Lower lobe of right lung (tissue), 2 donors: ENCODE data around the gene ADGRD2. TPM values are rescaled to one million over a fixed set of nuclear protein-coding genes. Genes with fewer than 3 reads are reported as not detected.

ENCODE experiments used
- ATAC-seq, 2 donors: fragments of 200-7000 bp; cut with Tn5 transposase; one replicate each; pipeline ENCODE4 v1.9.1; 2020 to 2022; ENCODE audit warnings: mild to moderate bottlenecking in 2 of 2, moderate library complexity in 2 of 2
- DNase-seq: peaks from one replicate; pipeline ENCODE4 v3.0.0-alpha.2; 2020
- H3K27ac ChIP-seq: fragments of 200-600 bp; one replicate; pipeline ENCODE4 v1.8.0; 2022
- H3K27me3 ChIP-seq: fragments of 200-600 bp; one replicate; pipeline ENCODE4 v1.8.0; 2022; ENCODE audit warnings: low read depth
- H3K36me3 ChIP-seq: fragments of 200-600 bp; one replicate; pipeline ENCODE4 v1.8.0; 2022; ENCODE audit warnings: mild to moderate bottlenecking
- H3K4me1 ChIP-seq: fragments of 200-600 bp; one replicate; pipeline ENCODE4 v1.8.0; 2022
- H3K4me3 ChIP-seq: fragments of 200-600 bp; one replicate; pipeline ENCODE4 v1.8.0; 2022; ENCODE audit warnings: mild to moderate bottlenecking
- H3K9me3 ChIP-seq: fragments of 200-600 bp; one replicate; pipeline ENCODE4 v1.8.0; 2022
- intact Hi-C: fragments of 100-400 bp; cut with DNase I; formaldehyde crosslinking; loops from one replicate; pipeline ENCODE4 v1.11.0; 2022
- total RNA-seq: library from RNA; stranded (reverse); fragmentation: NEBNext Ultra II Directional; extraction: Animal tissue kit (Norgen Biotek cat#: 25700); gene quantifications from one replicate; pipeline ENCODE4 v1.2.1, GENCODE V29; 2021
- TF ChIP-seq, protein P1 (sequence below): fragments of 200-600 bp; IDR thresholded peaks from one replicate; pipeline ENCODE4 v1.8.0; 2022; ENCODE audit warnings: antibody characterized with exemption, mild to moderate bottlenecking
- donor health status: DM: no; HTN: yes; CAD: no; lungs with severe emphysema.

Gene ADGRD2
- total RNA-seq, 1 donor from 2014 or later, result not detected

DNA sequence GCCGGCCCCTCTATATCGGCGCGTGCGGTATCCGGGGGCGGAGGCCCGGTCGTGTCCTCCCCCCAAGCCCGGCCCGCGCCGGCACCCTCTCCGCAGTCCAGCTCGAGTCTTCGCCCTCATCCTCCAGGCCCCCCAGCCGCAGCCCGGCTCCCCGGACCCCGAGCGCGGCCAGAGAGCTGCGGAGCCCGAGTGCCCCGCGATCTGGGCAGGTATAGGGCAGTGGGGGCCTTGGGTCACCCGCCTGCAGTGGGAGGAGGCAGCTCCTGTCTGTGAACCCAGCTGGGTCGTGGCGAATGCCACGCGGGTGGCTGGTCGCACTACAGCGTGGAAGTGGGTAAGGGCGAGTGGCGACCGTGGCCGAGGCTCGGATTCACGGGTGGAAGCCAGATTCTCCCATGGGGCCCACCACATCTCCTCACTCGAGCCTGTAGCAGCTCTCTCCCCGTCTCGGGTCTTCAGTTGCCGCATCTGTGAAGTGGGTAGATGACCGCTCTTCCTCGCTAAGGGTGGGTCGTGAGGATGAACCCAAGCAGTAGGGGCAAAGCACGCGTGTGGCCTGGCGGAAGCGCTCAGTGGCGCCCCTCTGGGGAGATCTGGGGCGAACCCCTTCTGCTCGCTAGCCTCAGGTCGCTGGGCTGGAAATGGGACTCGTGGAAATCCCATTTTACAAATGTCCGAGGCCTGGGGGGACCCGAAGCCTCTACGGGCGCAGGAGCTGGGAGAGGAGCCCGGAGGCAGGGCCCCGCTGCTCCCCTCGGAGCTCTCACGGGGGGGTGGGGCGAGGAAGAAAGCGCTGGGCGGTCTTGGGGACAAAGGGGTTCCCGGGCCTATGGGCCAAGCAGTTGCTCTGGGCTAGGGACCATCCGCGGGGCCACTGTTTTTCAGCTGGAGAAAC, 55.0 kb downstream of the ADGRD2 start:
- Histone ChIP-seq H3K4me3 (no peak overlapping the region), H3K27ac (no peak overlapping the region), H3K9me3 (no peaks in the 10 kb centered on the region), H3K4me1 (peaks cover 4% of the 10 kb centered on the region), H3K27me3 (peaks cover 59% of the 10 kb centered on the region), H3K36me3 (no peaks in the 10 kb centered on the region)
- TF ChIP-seq, protein P1, sequence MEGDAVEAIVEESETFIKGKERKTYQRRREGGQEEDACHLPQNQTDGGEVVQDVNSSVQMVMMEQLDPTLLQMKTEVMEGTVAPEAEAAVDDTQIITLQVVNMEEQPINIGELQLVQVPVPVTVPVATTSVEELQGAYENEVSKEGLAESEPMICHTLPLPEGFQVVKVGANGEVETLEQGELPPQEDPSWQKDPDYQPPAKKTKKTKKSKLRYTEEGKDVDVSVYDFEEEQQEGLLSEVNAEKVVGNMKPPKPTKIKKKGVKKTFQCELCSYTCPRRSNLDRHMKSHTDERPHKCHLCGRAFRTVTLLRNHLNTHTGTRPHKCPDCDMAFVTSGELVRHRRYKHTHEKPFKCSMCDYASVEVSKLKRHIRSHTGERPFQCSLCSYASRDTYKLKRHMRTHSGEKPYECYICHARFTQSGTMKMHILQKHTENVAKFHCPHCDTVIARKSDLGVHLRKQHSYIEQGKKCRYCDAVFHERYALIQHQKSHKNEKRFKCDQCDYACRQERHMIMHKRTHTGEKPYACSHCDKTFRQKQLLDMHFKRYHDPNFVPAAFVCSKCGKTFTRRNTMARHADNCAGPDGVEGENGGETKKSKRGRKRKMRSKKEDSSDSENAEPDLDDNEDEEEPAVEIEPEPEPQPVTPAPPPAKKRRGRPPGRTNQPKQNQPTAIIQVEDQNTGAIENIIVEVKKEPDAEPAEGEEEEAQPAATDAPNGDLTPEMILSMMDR, result no peak
- DNase-seq (peak; percentile 38), ATAC-seq (peak in 1 of 2 donors; percentile 14)
- intact Hi-C loops, result no loop called here

DNA sequence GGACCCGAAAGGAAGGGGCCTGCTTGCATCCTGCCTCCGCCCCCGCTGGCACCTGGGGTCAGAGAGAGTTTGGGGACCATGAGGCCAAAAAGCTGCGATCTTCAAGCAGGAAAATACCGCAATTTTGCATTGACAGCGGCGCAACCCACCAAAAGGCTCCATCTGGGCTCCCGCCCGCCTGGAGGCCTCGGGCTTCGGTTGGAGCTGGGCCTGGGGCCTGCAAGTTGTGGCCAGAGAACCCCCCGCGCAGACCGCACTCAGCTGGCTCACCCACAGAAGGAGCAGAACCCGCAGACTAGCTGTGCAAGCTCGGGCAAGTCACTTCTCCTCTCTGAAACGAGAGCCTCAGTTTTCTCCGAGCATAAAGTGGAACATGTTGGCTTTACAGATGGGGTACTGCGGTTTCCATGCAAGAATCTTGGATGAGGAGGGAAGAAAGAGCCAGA, 55.7 kb downstream of the ADGRD2 start:
- no peaks in the 10 kb centered on the region for H3K36me3 ChIP-seq
- peaks cover 4% of the 10 kb centered on the region for H3K4me1 ChIP-seq
- TF ChIP-seq, protein P1, result no peak
- H3K27ac ChIP-seq, result no peak overlapping the region
- intact Hi-C loops, result no loop called here
- H3K4me3 ChIP-seq, result no peak overlapping the region
- ATAC-seq (no peak), DNase-seq (peak; percentile 21)
- H3K27me3 ChIP-seq, result peaks cover 57% of the 10 kb centered on the region
- H3K9me3 ChIP-seq, result no peaks in the 10 kb centered on the region

DNA sequence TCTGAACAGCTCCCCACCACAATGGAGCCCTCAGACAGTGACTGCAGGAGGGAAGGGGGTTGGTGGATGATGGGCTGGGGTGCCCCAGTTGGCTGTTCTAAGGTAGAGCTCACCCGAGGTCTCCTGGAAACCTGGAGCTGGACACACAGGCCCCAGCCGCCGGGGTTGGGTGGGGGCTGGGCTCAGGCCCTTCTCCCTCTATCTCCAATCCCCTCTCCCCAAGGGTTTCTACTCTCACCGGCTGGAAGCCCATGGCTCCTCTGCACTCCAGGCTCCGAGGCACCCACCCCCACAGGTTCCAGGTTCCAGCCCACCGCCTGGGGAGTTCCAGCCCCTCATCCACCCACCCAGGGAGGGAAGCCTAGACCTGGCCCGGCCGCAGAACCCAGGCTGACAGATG, 56.2 kb downstream of the ADGRD2 start:
- DNase-seq (peak; percentile 31), ATAC-seq (no peak)
- Histone ChIP-seq H3K36me3 (no peaks in the 10 kb centered on the region), H3K4me1 (peaks cover 4% of the 10 kb centered on the region), H3K27me3 (peaks cover 52% of the 10 kb centered on the region), H3K9me3 (no peaks in the 10 kb centered on the region), H3K4me3 (no peak overlapping the region), H3K27ac (no peak overlapping the region)
- TF ChIP-seq, protein P1, result no peak
- intact Hi-C loops, result no loop called here

DNA sequence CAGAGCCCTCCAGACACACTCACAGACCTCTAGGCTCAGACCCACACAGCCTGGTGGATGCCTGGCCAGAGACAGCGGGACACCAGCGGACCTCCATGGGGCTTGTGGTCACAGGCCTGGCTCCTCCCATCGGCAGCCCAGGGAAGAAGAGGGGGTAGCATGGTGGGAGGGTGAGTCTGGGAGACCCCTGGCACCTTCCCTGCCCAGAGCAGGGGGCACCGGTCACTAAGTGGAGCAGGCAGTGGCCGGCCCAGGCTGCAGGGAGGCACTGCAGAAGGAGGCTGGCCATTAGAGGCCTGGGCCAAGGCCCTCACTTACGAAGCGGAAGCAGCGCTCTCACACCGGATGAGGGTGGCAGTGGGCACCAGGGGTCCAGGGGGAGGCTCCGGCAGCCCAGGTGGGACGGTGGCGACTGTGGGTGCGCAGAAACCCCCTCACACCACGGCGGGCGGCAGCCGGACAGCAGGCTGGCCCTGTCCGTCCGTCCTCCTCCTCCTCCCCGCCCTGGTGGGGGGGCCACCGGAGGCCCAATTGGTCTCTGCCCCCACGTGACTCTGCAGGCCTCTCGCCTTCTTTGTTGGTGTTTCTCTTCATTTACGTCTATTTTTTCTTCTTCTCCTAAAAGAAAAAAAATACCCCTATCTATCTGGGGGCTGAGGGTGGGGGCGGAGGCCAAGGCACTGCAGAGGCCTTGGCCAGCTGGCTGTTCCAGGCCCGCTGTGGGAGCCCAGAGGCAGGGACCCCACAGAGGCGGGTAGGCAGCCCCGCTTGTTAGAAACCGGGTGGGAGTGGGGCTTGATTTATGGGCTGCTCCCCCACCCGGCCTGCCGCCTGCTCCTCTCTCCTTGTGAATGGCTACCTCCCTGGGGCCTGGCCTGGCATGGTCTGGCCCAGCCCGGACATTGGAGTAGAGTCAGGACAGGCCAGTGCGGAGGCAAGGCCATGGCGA, 57.0 kb downstream of the ADGRD2 start, which contains the start of gene NR5A1:
Gene NR5A1, minus strand, starts transcription at position 469 of the 949 bp plus-strand sequence. CDS start 4,004 bp downstream, outside the sequence.
- H3K9me3 ChIP-seq, result no peaks in the 10 kb centered on the region
- peaks cover 44% of the 10 kb centered on the region for H3K27me3 ChIP-seq
- DNase-seq (no peak), ATAC-seq (peak in 1 of 2 donors; percentile 31)
- H3K4me3 ChIP-seq, result no peak within 1 kb of the TSS
- no peaks in the 10 kb centered on the region for H3K36me3 ChIP-seq
- peaks cover 9% of the 10 kb centered on the region for H3K4me1 ChIP-seq
- no peak within 1 kb of the TSS for H3K27ac ChIP-seq
- TF ChIP-seq, protein P1, result no peak
- intact Hi-C loops, result no loop called here

DNA sequence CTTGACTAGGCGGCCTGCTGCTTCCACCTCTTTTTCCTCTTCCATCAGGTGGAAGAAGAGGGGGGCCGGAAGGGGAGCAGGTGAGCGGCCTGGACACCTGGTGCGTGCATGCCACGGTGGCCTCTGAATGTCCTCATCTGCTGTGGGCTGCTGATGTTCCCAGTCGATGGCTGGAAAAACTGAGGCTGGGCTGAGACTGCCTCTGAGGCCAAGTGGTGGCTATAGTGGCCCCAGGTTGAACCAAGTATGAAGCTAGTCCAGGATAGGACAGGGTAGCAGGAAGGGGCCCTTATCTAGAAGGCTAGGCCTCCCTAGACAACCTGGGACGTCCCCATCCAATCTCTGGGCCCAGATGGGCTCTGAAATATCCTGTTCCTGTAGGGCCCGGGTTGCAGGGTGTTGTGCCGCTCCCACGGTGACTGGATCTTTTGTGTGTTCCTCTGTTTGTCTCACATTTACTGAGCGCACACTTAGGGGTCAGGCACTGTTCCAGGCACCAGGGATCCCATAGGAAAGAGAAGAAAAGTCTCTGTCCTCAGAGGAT, 57.7 kb downstream of the ADGRD2 start:
- DNase-seq (no peak), ATAC-seq (no peak)
- Histone ChIP-seq H3K9me3 (no peaks in the 10 kb centered on the region), H3K4me1 (peaks cover 13% of the 10 kb centered on the region), H3K36me3 (no peaks in the 10 kb centered on the region), H3K4me3 (no peak overlapping the region), H3K27ac (no peak overlapping the region), H3K27me3 (peaks cover 40% of the 10 kb centered on the region)
- intact Hi-C loops, result no loop called here
- TF ChIP-seq, protein P1, result no peak
